Placental epithelial cell (primary cell): ENCODE data around the gene PCDHGA9. TPM values are rescaled to one million over a fixed set of nuclear protein-coding genes. Genes with fewer than 3 reads are reported as not detected.

ENCODE experiments used
- total RNA-seq: library from RNA; depleted of rRNA; stranded (reverse); fragments of >200 nt; gene quantifications from 2 replicates; pipeline ENCODE4 v1.2.3, GENCODE V29; 2012

The PCDHGA9 gene
- total RNA-seq, 1 donor: 4.3 TPM

GRCh38 chr5:141430332-141431113, 27.9 kb downstream of the PCDHGA9 start, which contains the start of gene PCDHGA12:
TSS of gene PCDHGA12 (plus strand) at chr5:141430507. CDS start at chr5:141430760, 253 bp downstream.

Other genes with a start within 250 kb of the PCDHGA9 start
- 0.22 and 0.79 TPM in 2 replicates for gene PCDHB7, start 230.1 kb upstream of the PCDHGA9 start, total RNA-seq
- gene PCDHB8, start 225.0 kb upstream of the PCDHGA9 start, total RNA-seq: under 0.01 TPM in 1 of 2 replicates, not detected in the other
- under 0.01 and 0.11 TPM in 2 replicates for gene PCDHB16, start 220.4 kb upstream of the PCDHGA9 start, total RNA-seq
- 0.54 TPM in 1 of 2 replicates, not detected in the other for gene PCDHB9, start 215.6 kb upstream of the PCDHGA9 start, total RNA-seq
- gene PCDHB10, start 210.4 kb upstream of the PCDHGA9 start, total RNA-seq: 0.39 TPM in 1 of 2 replicates, not detected in the other
- gene PCDHB11, start 203.2 kb upstream of the PCDHGA9 start, total RNA-seq: 0.39 TPM in 1 of 2 replicates, not detected in the other
- under 0.01 and 0.11 TPM in 2 replicates for gene PCDHB12, start 194.1 kb upstream of the PCDHGA9 start, total RNA-seq
- gene PCDHB13, start 188.9 kb upstream of the PCDHGA9 start, total RNA-seq: 0.43 and 0.79 TPM in 2 replicates
- 0.22 and 1.2 TPM in 2 replicates for gene PCDHB14, start 179.4 kb upstream of the PCDHGA9 start, total RNA-seq
- gene PCDHB15, start 157.4 kb upstream of the PCDHGA9 start, total RNA-seq: 0.11 and 0.39 TPM in 2 replicates
- 0.22 and 0.39 TPM in 2 replicates for gene SLC25A2, start 98.7 kb upstream of the PCDHGA9 start, total RNA-seq
- gene TAF7, start 82.0 kb upstream of the PCDHGA9 start, total RNA-seq: 49.9 and 60.9 TPM in 2 replicates
- gene PCDHGA1, start 72.3 kb upstream of the PCDHGA9 start, total RNA-seq: 0.22 and 0.39 TPM in 2 replicates
- gene PCDHGA2, start 64.0 kb upstream of the PCDHGA9 start, total RNA-seq: 0.43 and 1.2 TPM in 2 replicates
- 0.33 and 1.2 TPM in 2 replicates for gene PCDHGA3, start 58.9 kb upstream of the PCDHGA9 start, total RNA-seq
- 0.98 and 2.0 TPM in 2 replicates for gene PCDHGB1, start 52.7 kb upstream of the PCDHGA9 start, total RNA-seq
- 1.5 and 2.7 TPM in 2 replicates for gene PCDHGA4, start 47.8 kb upstream of the PCDHGA9 start, total RNA-seq
- gene PCDHGB2, start 42.8 kb upstream of the PCDHGA9 start, total RNA-seq: 0.33 and 2.4 TPM in 2 replicates
- 0.43 and 1.6 TPM in 2 replicates for gene PCDHGA5, start 38.6 kb upstream of the PCDHGA9 start, total RNA-seq
- 3.1 and 5.9 TPM in 2 replicates for gene PCDHGB3, start 32.5 kb upstream of the PCDHGA9 start, total RNA-seq
- gene PCDHGA6, start 28.9 kb upstream of the PCDHGA9 start, total RNA-seq: 2.6 and 3.9 TPM in 2 replicates
- 2.8 and 5.5 TPM in 2 replicates for gene PCDHGA7, start 20.0 kb upstream of the PCDHGA9 start, total RNA-seq
- 12.0 and 13.0 TPM in 2 replicates for gene PCDHGB4, start 15.1 kb upstream of the PCDHGA9 start, total RNA-seq
- 1.2 and 3.5 TPM in 2 replicates for gene PCDHGA8, start 10.1 kb upstream of the PCDHGA9 start, total RNA-seq
- gene PCDHGB5, start 4.8 kb upstream of the PCDHGA9 start, total RNA-seq: 13.7 and 15.4 TPM in 2 replicates
- 2.3 and 3.1 TPM in 2 replicates for gene PCDHGB6, start 5.2 kb downstream of the PCDHGA9 start, total RNA-seq
- 4.4 and 9.4 TPM in 2 replicates for gene PCDHGA10, start 10.2 kb downstream of the PCDHGA9 start, total RNA-seq
- 1.8 and 7.5 TPM in 2 replicates for gene PCDHGB7, start 14.9 kb downstream of the PCDHGA9 start, total RNA-seq
- 6.2 and 9.0 TPM in 2 replicates for gene PCDHGA11, start 18.3 kb downstream of the PCDHGA9 start, total RNA-seq
- 6.7 and 8.2 TPM in 2 replicates for gene PCDHGA12, start 27.7 kb downstream of the PCDHGA9 start, total RNA-seq
- 9.4 and 10.3 TPM in 2 replicates for gene PCDHGC3, start 73.2 kb downstream of the PCDHGA9 start, total RNA-seq
- gene PCDHGC4, start 82.3 kb downstream of the PCDHGA9 start, total RNA-seq: 0.54 and 2.4 TPM in 2 replicates
- gene PCDHGC5, start 86.3 kb downstream of the PCDHGA9 start, total RNA-seq: 0.22 and 1.6 TPM in 2 replicates
- gene DIAPH1, start 216.2 kb downstream of the PCDHGA9 start, total RNA-seq: 34.2 and 47.4 TPM in 2 replicates
- gene HDAC3, start 234.1 kb downstream of the PCDHGA9 start, total RNA-seq: 60.1 and 66.4 TPM in 2 replicates
- gene RELL2, start 234.2 kb downstream of the PCDHGA9 start, total RNA-seq: 7.5 and 9.7 TPM in 2 replicates
- 43.6 and 62.1 TPM in 2 replicates for gene FCHSD1, start 248.6 kb downstream of the PCDHGA9 start, total RNA-seq